H9 (cell line): ENCODE data around the gene EHD4. TPM values are rescaled to one million over a fixed set of nuclear protein-coding genes. Genes with fewer than 3 reads are reported as not detected.

Experiments
- DNase-seq: peaks from one replicate; pipeline ENCODE4 v3.0.0-alpha.2; 2017
- H2AFZ ChIP-seq: one replicate; pipeline ENCODE4 v1.6.1; 2013; ENCODE audit warnings: mild to moderate bottlenecking, low read length, control low read depth, moderate library complexity
- H2AK5ac ChIP-seq: 2 replicates; pipeline ENCODE4 v1.6.1; 2013; ENCODE audit warnings: low read length, control low read depth, mixed read lengths; ENCODE audit not compliant: insufficient read length
- H2BK120ac ChIP-seq: one replicate; pipeline ENCODE4 v1.6.1; 2013; ENCODE audit warnings: low read depth, mild to moderate bottlenecking, low read length, control low read depth, inconsistent platforms; ENCODE audit not compliant: poor library complexity, severe bottlenecking
- H2BK12ac ChIP-seq: 2 replicates; pipeline ENCODE4 v1.6.1; 2013; ENCODE audit warnings: low read length, control low read depth, mixed read lengths, low read depth; ENCODE audit not compliant: insufficient read length
- H2BK15ac ChIP-seq: 2 replicates; pipeline ENCODE4 v1.6.1; 2013; ENCODE audit warnings: low read depth, low read length, control low read depth
- H2BK20ac ChIP-seq: one replicate; pipeline ENCODE4 v1.6.1; 2013; ENCODE audit warnings: low read depth, mild to moderate bottlenecking, low read length, control low read depth, inconsistent platforms; ENCODE audit not compliant: poor library complexity, severe bottlenecking
- H2BK5ac ChIP-seq: 2 replicates; pipeline ENCODE4 v1.6.1; 2013; ENCODE audit warnings: low read length, control low read depth, mixed read lengths; ENCODE audit not compliant: insufficient read length
- H3K14ac ChIP-seq: 2 replicates; pipeline ENCODE4 v1.6.1; 2013; ENCODE audit warnings: low read length, control low read depth; ENCODE audit not compliant: insufficient read depth
- H3K18ac ChIP-seq: 2 replicates; pipeline ENCODE4 v1.6.1; 2013; ENCODE audit warnings: low read depth, mild to moderate bottlenecking, mixed read lengths, low read length, control low read depth; ENCODE audit not compliant: insufficient read length
- H3K23ac ChIP-seq: 2 replicates; pipeline ENCODE4 v1.6.1; 2013; ENCODE audit warnings: low read length, control low read depth, mixed read lengths, low read depth; ENCODE audit not compliant: insufficient read length
- H3K23me2 ChIP-seq: 2 replicates; pipeline ENCODE4 v1.6.1; 2013; ENCODE audit warnings: low read depth, mild to moderate bottlenecking, mixed read lengths, low read length, control low read depth; ENCODE audit not compliant: insufficient read length, poor library complexity, severe bottlenecking
- H3K27ac ChIP-seq: 2 replicates; pipeline ENCODE4 v1.5.1; 2013; ENCODE audit warnings: low read length, control low read depth, mixed read lengths, low read depth; ENCODE audit not compliant: insufficient read length
- H3K27me3 ChIP-seq: 2 replicates; pipeline ENCODE4 v1.6.1; 2013; ENCODE audit warnings: low read length, control low read depth, inconsistent platforms; ENCODE audit not compliant: insufficient read depth
- H3K4ac ChIP-seq: 2 replicates; pipeline ENCODE4 v1.6.1; 2013; ENCODE audit warnings: low read depth, mild to moderate bottlenecking, control low read depth, inconsistent platforms, low read length, moderate library complexity
- H3K4me1 ChIP-seq: 2 replicates; pipeline ENCODE4 v1.6.1; 2013; ENCODE audit warnings: low read length, control low read depth, inconsistent platforms; ENCODE audit not compliant: insufficient read depth
- H3K4me2 ChIP-seq: 2 replicates; pipeline ENCODE4 v1.6.1; 2013; ENCODE audit warnings: low read length, control low read depth, mixed read lengths; ENCODE audit not compliant: insufficient read length, insufficient read depth
- H3K56ac ChIP-seq: 2 replicates; pipeline ENCODE4 v1.6.1; 2013; ENCODE audit warnings: low read depth, mild to moderate bottlenecking, mixed read lengths, low read length, control low read depth; ENCODE audit not compliant: insufficient read length
- H3K79me1 ChIP-seq: 2 replicates; pipeline ENCODE4 v1.6.1; 2013; ENCODE audit warnings: low read depth, mild to moderate bottlenecking, moderate library complexity, low read length, control low read depth, inconsistent platforms; ENCODE audit not compliant: insufficient read depth, poor library complexity, severe bottlenecking
- H3K79me2 ChIP-seq: 2 replicates; pipeline ENCODE4 v1.6.1; 2013; ENCODE audit warnings: low read length, control low read depth, inconsistent platforms; ENCODE audit not compliant: insufficient read depth
- H3K9ac ChIP-seq: 2 replicates; pipeline ENCODE4 v1.6.1; 2013; ENCODE audit warnings: low read length, control low read depth, mixed read lengths; ENCODE audit not compliant: insufficient read length; ENCODE audit errors: extremely low read depth
- H3K9me3 ChIP-seq: one replicate; pipeline ENCODE4 v1.6.1; 2013; ENCODE audit warnings: low read depth, low read length, inconsistent platforms; ENCODE audit not compliant: control insufficient read depth
- H3T11ph ChIP-seq: one replicate; pipeline ENCODE4 v1.6.1; 2013; ENCODE audit warnings: mild to moderate bottlenecking, low read length, control low read depth, inconsistent platforms
- H4K20me1 ChIP-seq: one replicate; pipeline ENCODE4 v1.6.1; 2013; ENCODE audit not compliant: control insufficient read depth, insufficient read length, insufficient read depth
- H4K5ac ChIP-seq: 2 replicates; pipeline ENCODE4 v1.6.1; 2013; ENCODE audit warnings: low read depth, mild to moderate bottlenecking, mixed read lengths, low read length, control low read depth; ENCODE audit not compliant: insufficient read length
- H4K8ac ChIP-seq: replicated peaks from 2 replicates; pipeline ENCODE4 v1.6.1; 2013; ENCODE audit warnings: low read length, control low read depth, mixed read lengths, low read depth; ENCODE audit not compliant: insufficient read length
- H4K91ac ChIP-seq: 2 replicates; pipeline ENCODE4 v1.6.1; 2013; ENCODE audit warnings: low read depth, mild to moderate bottlenecking, moderate library complexity, mixed read lengths, low read length, control low read depth; ENCODE audit not compliant: insufficient read length
- H3K27ac Mint-ChIP-seq, 3 experiments: 2 replicates in 2 of 3; 3 replicates in 1 of 3; pipeline ENCODE4 v1.8.0; 2020 to 2021; ENCODE audit warnings: mixed read lengths in 3 of 3, mild to moderate bottlenecking in 1 of 3, moderate library complexity in 1 of 3
- H3K27me3 Mint-ChIP-seq: 2 replicates; pipeline ENCODE4 v1.8.0; 2021; ENCODE audit warnings: low read depth, mild to moderate bottlenecking, moderate library complexity, mixed read lengths
- H3K36me3 Mint-ChIP-seq, 3 experiments: 2 replicates in 2 of 3; 3 replicates in 1 of 3; pipeline ENCODE4 v1.8.0; 2020 to 2021; ENCODE audit warnings: low read depth in 3 of 3, mixed read lengths in 3 of 3; ENCODE audit not compliant: insufficient read depth in 1 of 3
- H3K4me1 Mint-ChIP-seq, 2 experiments: 2 replicates each; pipeline ENCODE4 v1.8.0; 2020; ENCODE audit warnings: mixed read lengths in 2 of 2
- H3K4me3 Mint-ChIP-seq, 2 experiments: 2 replicates in 1 of 2; 3 replicates in 1 of 2; pipeline ENCODE4 v1.8.0; 2020 to 2021; ENCODE audit warnings: mild to moderate bottlenecking in 2 of 2, mixed read lengths in 2 of 2, moderate library complexity in 1 of 2
- H3K9me3 Mint-ChIP-seq, 2 experiments: 2 replicates in 1 of 2; 3 replicates in 1 of 2; pipeline ENCODE4 v1.8.0; 2020; ENCODE audit warnings: mild to moderate bottlenecking in 2 of 2, mixed read lengths in 2 of 2, moderate library complexity in 1 of 2
- CTCF ChIP-seq: fragments of 200-600 bp; sonication (generic); conservative IDR thresholded peaks from 3 replicates; pipeline ENCODE4 v1.8.0; 2021; ENCODE audit warnings: antibody characterized with exemption, mild to moderate bottlenecking
- WGBS: extraction: QIAGEN DNeasy Blood & Tissue Kit; methylation state at CpG from one replicate; pipeline ENCODE4 v1.1.7; 2013; ENCODE audit warnings: missing lambda C conversion rate, low lambda C conversion rate, mixed read lengths; ENCODE audit not compliant: insufficient read length; ENCODE audit errors: extremely low coverage; 5-methylcytosine and 5-hydroxymethylcytosine counted together
- microRNA-seq: library from miRNA; unstranded; fragments of <30 nt; microRNA quantifications from one replicate; pipeline ENCODE4, GENCODE V29; 2020; ENCODE audit warnings: borderline microRNAs expressed
- total RNA-seq: library from RNA; stranded (reverse); gene quantifications from 2 replicates; pipeline ENCODE4 v1.2.1, GENCODE V29; 2021

Gene EHD4
- total RNA-seq, 1 experiment from 2014 or later: 22.9 TPM

- Histone ChIP-seq H4K91ac (no peak overlapping the region), H2AK5ac (no peak overlapping the region), H3K18ac (no peak overlapping the region), H2BK20ac (no peak overlapping the region), H2BK15ac (no peak overlapping the region), H3K4me1 (no peaks in the 10 kb centered on the region), H2AFZ (no peak overlapping the region), H3K9me3 (no peaks in the 10 kb centered on the region), H3K79me2 (no peaks in the 10 kb centered on the region), H3K23me2 (peaks cover 3% of the 10 kb centered on the region), H3K27me3 (no peaks in the 10 kb centered on the region), H3K56ac (no peak overlapping the region), H3K14ac (no peak overlapping the region), H2BK12ac (no peak overlapping the region), H2BK5ac (no peak overlapping the region), H4K8ac (no peak overlapping the region), H3K79me1 (no peaks in the 10 kb centered on the region), H2BK120ac (no peak overlapping the region), H3K4ac (no peak overlapping the region), H3K4me2 (no peak overlapping the region), H3K27ac (no peak overlapping the region), H4K20me1 (peaks cover 3% of the 10 kb centered on the region), H3T11ph (no peak overlapping the region), H4K5ac (no peak overlapping the region), H3K9ac (no peak overlapping the region), H3K23ac (no peak overlapping the region)
- Mint-ChIP-seq H3K27me3 (peaks cover 3% of the 10 kb centered on the region), H3K4me1 (0 out of 4 replicates have a peak, but pooled peaks cover 0 to 5% of the 10 kb centered on the region in 2 experiments), H3K27ac (no peak overlapping the region), H3K36me3 (peaks cover 3 to 30% (median 21%) of the 10 kb centered on the region in 3 experiments; a peak in 6 of 7 replicates), H3K9me3 (no peaks in the 10 kb centered on the region), H3K4me3 (no peak overlapping the region)
- DNase-seq: no peak
- WGBS: no CpG with 5 or more reads among the region's 14 CpGs
- TF ChIP-seq CTCF: no peak
Measured at GRCh38 chr15:41847206-41847605, 125.2 kb downstream of the EHD4 start.

Small RNA genes within 50 kb of the gene (microRNA-seq; reads per million reads assigned to microRNA genes)
- not detected for gene MIR4310

Other genes with a start within 250 kb of the EHD4 start
- 10.0 and 13.7 TPM in 2 replicates for gene MAPKBP1, start 198.1 kb downstream of the EHD4 start, total RNA-seq
- gene JMJD7, start 144.5 kb downstream of the EHD4 start, total RNA-seq: 13.3 and 14.3 TPM in 2 replicates
- 3.7 and 6.3 TPM in 2 replicates for gene PLA2G4B, start 133.7 kb downstream of the EHD4 start, total RNA-seq
- gene SPTBN5, start 78.5 kb downstream of the EHD4 start, total RNA-seq: 0.90 and 0.97 TPM in 2 replicates
- gene PLA2G4E, start 48.5 kb upstream of the EHD4 start, total RNA-seq: not detected in 2 replicates
- gene PLA2G4D, start 122.0 kb upstream of the EHD4 start, total RNA-seq: 0.33 TPM in 1 of 2 replicates, not detected in the other
- gene PLA2G4F, start 184.1 kb upstream of the EHD4 start, total RNA-seq: not detected in 2 replicates
- gene VPS39, start 235.7 kb upstream of the EHD4 start, total RNA-seq: 43.7 and 48.6 TPM in 2 replicates